Nephron (organoid): ENCODE measurements around the gene ADCY9.
"Not testable (repeated sequence)": the region's sequence is repeated elsewhere in the genome, so short reads cannot be mapped to it uniquely, and the experiment has no call there.

Experiments
- H3K27ac Mint-ChIP-seq, 3 experiments: 2 replicates each; pipeline ENCODE4 v1.8.0; 2020; ENCODE audit warnings: mixed read lengths in 3 of 3, mild to moderate bottlenecking in 2 of 3, moderate library complexity in 1 of 3
- H3K27me3 Mint-ChIP-seq: 2 replicates; pipeline ENCODE4 v1.8.0; 2021; ENCODE audit warnings: low read depth, mild to moderate bottlenecking, moderate library complexity, mixed read lengths
- H3K36me3 Mint-ChIP-seq: 2 replicates; pipeline ENCODE4 v1.8.0; 2020; ENCODE audit warnings: low read depth, mixed read lengths
- H3K4me1 Mint-ChIP-seq: 2 replicates; pipeline ENCODE4 v1.8.0; 2020; ENCODE audit warnings: mixed read lengths
- H3K4me3 Mint-ChIP-seq, 3 experiments: 2 replicates each; pipeline ENCODE4 v1.8.0; 2020; ENCODE audit warnings: mild to moderate bottlenecking in 3 of 3, mixed read lengths in 3 of 3, moderate library complexity in 2 of 3
- H3K9me3 Mint-ChIP-seq: 2 replicates; pipeline ENCODE4 v1.8.0; 2020; ENCODE audit warnings: mixed read lengths
- CTCF ChIP-seq, 3 experiments: fragments of 200-600 bp; sonication (generic); IDR thresholded peaks; one replicate each; pipeline ENCODE4 v1.5.0; 2021; ENCODE audit warnings: antibody characterized with exemption in 3 of 3; ENCODE audit not compliant: unreplicated experiment in 3 of 3

Gene ADCY9

DNA sequence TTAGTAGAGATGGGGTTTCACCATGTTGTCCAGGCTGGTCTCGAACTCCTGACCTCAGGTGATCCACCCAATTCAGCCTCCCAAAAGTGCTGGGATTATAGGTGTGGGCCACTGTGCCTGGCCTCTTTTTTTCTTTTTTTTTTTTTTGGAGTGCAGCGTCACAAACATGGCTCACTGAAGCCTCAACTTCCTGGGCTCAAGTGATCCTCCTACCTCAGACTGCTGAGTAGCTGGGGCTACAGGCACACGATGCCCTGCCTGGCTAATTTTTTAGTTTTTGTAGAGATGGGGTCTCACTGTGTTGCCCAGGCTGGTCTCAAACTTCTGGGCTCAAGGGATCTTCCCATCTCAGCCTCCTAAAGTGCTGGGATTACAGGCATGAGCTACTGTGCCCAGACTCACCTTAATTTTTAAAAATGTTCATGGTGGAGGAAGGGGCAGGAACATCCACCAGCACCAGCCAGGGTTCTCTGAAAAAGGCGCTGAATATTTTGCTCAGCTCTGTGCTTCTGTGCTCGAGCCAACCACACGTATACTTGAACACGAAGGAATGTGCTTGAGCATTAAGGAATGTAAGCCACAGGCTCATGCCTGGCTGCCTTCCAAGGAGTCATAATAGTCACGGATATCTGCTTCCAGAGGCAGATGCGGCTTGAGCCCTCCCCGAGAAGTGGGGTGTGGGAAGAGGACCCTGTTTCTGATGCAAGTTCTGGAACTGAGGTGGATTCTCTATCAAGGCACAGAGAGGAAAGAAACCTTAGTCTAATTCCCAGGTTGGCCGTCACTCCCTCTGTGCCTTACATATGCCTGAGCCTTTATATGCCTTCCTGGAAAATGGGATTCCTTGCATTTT, 170.3 kb downstream of the ADCY9 start:
- peak overlapping the region in 2 of 3 experiments; percentile 40 to 54 for H3K4me3 Mint-ChIP-seq
- peaks cover 43% of the 10 kb centered on the region for H3K4me1 Mint-ChIP-seq
- peaks cover 9% of the 10 kb centered on the region for H3K9me3 Mint-ChIP-seq
- no peak for TF ChIP-seq CTCF (IDR thresholded peaks at IDR 0.05; ENCODE audit: unreplicated experiment in 3 of 3)
- peaks cover 8% of the 10 kb centered on the region for H3K27me3 Mint-ChIP-seq
- no peaks in the 10 kb centered on the region for H3K36me3 Mint-ChIP-seq
- peak overlapping the region; percentile 71 to 87 (median 74) for H3K27ac Mint-ChIP-seq

DNA sequence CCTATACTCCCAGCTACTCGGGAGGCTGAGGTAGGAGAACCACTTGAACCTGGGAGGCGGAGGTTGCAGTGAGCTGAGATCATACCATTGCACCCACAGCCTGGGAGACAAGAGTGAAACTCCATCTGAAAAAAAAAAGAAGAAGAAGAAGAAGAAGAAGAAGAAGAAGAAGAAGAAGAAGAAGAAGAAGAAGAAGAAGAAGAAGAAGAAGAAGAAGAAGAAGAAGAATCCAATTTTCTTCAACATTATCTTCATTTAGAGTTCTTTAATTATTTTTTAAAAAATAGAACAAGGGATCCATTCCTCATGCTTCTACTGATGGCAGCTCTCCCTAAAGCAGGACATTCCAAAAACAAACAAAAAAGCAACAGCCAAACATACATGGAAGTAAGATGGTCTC, 171.8 kb downstream of the ADCY9 start:
- Mint-ChIP-seq H3K27ac (peak overlapping the region in 1 of 3 experiments; percentile 6), H3K4me1 (peaks cover 31% of the 10 kb centered on the region)
- H3K9me3 Mint-ChIP-seq, H3K4me3 Mint-ChIP-seq, H3K36me3 Mint-ChIP-seq, H3K27me3 Mint-ChIP-seq: not testable (repeated sequence)

GRCh38 chr16:3942146-3942545, 174.1 kb downstream of the ADCY9 start:
- not testable (repeated sequence) for H3K36me3 Mint-ChIP-seq, H3K9me3 Mint-ChIP-seq, H3K4me3 Mint-ChIP-seq, H3K27me3 Mint-ChIP-seq, H3K27ac Mint-ChIP-seq
- H3K4me1 Mint-ChIP-seq: peaks cover 14% of the 10 kb centered on the region

GRCh38 chr16:3938843-3939624, 177.2 kb downstream of the ADCY9 start:
- Mint-ChIP-seq H3K4me1 (no peaks in the 10 kb centered on the region), H3K27ac (no peak overlapping the region), H3K27me3 (peaks cover 4% of the 10 kb centered on the region), H3K9me3 (peaks cover 9% of the 10 kb centered on the region), H3K36me3 (no peaks in the 10 kb centered on the region), H3K4me3 (no peak overlapping the region)
- TF ChIP-seq CTCF (IDR thresholded peaks at IDR 0.05; ENCODE audit: unreplicated experiment in 3 of 3): peak; percentile 91 to 97 (median 96)

DNA sequence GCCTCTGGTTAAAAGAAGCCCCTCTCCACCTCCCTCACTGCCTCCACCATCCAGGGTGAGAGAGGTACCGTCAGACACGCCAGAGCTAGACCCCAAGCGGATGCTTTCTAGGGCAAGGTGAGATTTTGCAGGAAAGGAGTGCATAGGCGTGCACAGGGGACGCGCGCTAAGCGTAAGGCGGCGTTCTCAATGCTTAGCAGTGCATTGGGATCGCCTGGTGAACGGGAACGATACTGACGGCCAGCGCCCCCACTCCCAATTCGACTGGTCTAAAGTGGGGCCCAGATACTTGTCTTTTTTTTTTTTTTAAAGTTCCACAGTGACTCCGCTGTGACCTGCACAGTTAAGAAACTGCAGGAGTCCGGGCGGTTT, 177.8 kb downstream of the ADCY9 start:
- H3K4me1 Mint-ChIP-seq: no peaks in the 10 kb centered on the region
- H3K36me3 Mint-ChIP-seq: no peaks in the 10 kb centered on the region
- peaks cover 4% of the 10 kb centered on the region for H3K27me3 Mint-ChIP-seq
- H3K9me3 Mint-ChIP-seq: peaks cover 8% of the 10 kb centered on the region
- TF ChIP-seq CTCF (IDR thresholded peaks at IDR 0.05; ENCODE audit: unreplicated experiment in 3 of 3): no peak
- peak overlapping the region in 1 of 3 experiments; percentile 49 for H3K27ac Mint-ChIP-seq
- peak overlapping the region in 2 of 3 experiments; percentile 30 to 45 for H3K4me3 Mint-ChIP-seq

- Mint-ChIP-seq H3K4me1 (no peaks in the 10 kb centered on the region), H3K9me3 (peaks cover 3% of the 10 kb centered on the region), H3K36me3 (no peaks in the 10 kb centered on the region), H3K27ac (no peak overlapping the region), H3K4me3 (no peak overlapping the region), H3K27me3 (peaks cover 4% of the 10 kb centered on the region)
- TF ChIP-seq CTCF (IDR thresholded peaks at IDR 0.05; ENCODE audit: unreplicated experiment in 3 of 3): no peak
These were observed 179.0 kb downstream of the ADCY9 start for GRCh38 chr16:3937066-3937875.
